ENCODE data around the gene TCF7L1. TPM values are rescaled to one million over a fixed set of nuclear protein-coding genes. Genes with fewer than 3 reads are reported as not detected.
A peak's percentile ranks its signal among the peaks of the same experiment; 100 is the strongest.
"Not testable (repeated sequence)": the region's sequence is repeated elsewhere in the genome, so short reads cannot be mapped to it uniquely, and the experiment has no call there.

The TCF7L1 gene
- total RNA-seq, 2 donors from 2014 or later: 2.0 to 3.9 TPM

GRCh38 chr2:85129861-85130260 lies 3.3 kb upstream of the TCF7L1 start:
- intact Hi-C loops (cut with DNase I, micrococcal nuclease): loop anchor here in 1 of 2 donors (5.0 kb wide), 1 partner anchor 157 kb away; no protein-coding TSS in a partner anchor

GRCh38 chr2:85130407-85130806 lies 2.8 kb upstream of the TCF7L1 start:
- DNase-seq (no peak), ATAC-seq (no peak)
- intact Hi-C loops (cut with DNase I, micrococcal nuclease): loop anchor here in 1 of 2 donors (5.0 kb wide), 1 partner anchor 157 kb away; no protein-coding TSS in a partner anchor

More at GRCh38 chr2:85129861-85130260, 3.3 kb upstream of the TCF7L1 start:
- DNase-seq (no peak), ATAC-seq (no peak)

- no peak for ATAC-seq
- DNase-seq: no peak
- intact Hi-C loops (cut with DNase I, micrococcal nuclease): loop anchor here in 1 of 2 donors (5.0 kb wide), 1 partner anchor 156 kb away; no protein-coding TSS in a partner anchor
Observed at GRCh38 chr2:85131116-85131515, 2.1 kb upstream of the TCF7L1 start.

GRCh38 chr2:85132397-85132796 lies 795 bp upstream of the TCF7L1 start:
- ATAC-seq (no peak), DNase-seq (peak in 1 of 2 donors; percentile 8)
- intact Hi-C loops (cut with DNase I, micrococcal nuclease): loop anchor here in 1 of 2 donors (5.0 kb wide), 1 partner anchor 155 kb away; no protein-coding TSS in a partner anchor

GRCh38 chr2:85133751-85134254 lies 611 bp downstream of the TCF7L1 start:
- ATAC-seq (no peak), DNase-seq (peak in 1 of 2 donors; percentile 28)
- intact Hi-C loops (cut with DNase I, micrococcal nuclease): loop anchor here in 1 of 2 donors (5.0 kb wide), 1 partner anchor 153 kb away; no protein-coding TSS in a partner anchor

- intact Hi-C loops (cut with DNase I, micrococcal nuclease): loop anchor here in 1 of 2 donors (5.0 kb wide), 1 partner anchor 153 kb away; no protein-coding TSS in a partner anchor
- ATAC-seq (peak; percentile 37), DNase-seq (peak in 1 of 2 donors; percentile 15)
Observed at GRCh38 chr2:85134255-85134895, 1.2 kb downstream of the TCF7L1 start.

- no peak for DNase-seq
- ATAC-seq: no peak
- intact Hi-C loops (cut with DNase I, micrococcal nuclease): loop anchor here in 1 of 2 donors (5.0 kb wide), 1 partner anchor 152 kb away; no protein-coding TSS in a partner anchor
Observed at GRCh38 chr2:85134896-85135659, 1.9 kb downstream of the TCF7L1 start.

- ATAC-seq (no peak), DNase-seq (no peak)
- intact Hi-C loops (cut with DNase I, micrococcal nuclease): no loop called here
Observed at GRCh38 chr2:85135660-85135914, 2.4 kb downstream of the TCF7L1 start.

- intact Hi-C loops (cut with DNase I, micrococcal nuclease): no loop called here
- no peak for DNase-seq
- no peak for ATAC-seq
Observed at GRCh38 chr2:85137156-85137555, 4.0 kb downstream of the TCF7L1 start.

GRCh38 chr2:85143463-85144082 lies 10.4 kb downstream of the TCF7L1 start:
- DNase-seq (no peak), ATAC-seq (peak; percentile 30)
- intact Hi-C loops (cut with DNase I, micrococcal nuclease): loop anchor here in 1 of 2 donors (5.0 kb wide), 1 partner anchor 139 kb away; no protein-coding TSS in a partner anchor

GRCh38 chr2:85145116-85145820 lies 12.1 kb downstream of the TCF7L1 start:
- ATAC-seq: no peak
- DNase-seq: no peak
- intact Hi-C loops (cut with DNase I, micrococcal nuclease): no loop called here

GRCh38 chr2:85148190-85148589 lies 15.0 kb downstream of the TCF7L1 start:
- intact Hi-C loops (cut with DNase I, micrococcal nuclease): no loop called here
- DNase-seq (no peak), ATAC-seq (no peak)

- no peak for DNase-seq
- intact Hi-C loops (cut with DNase I, micrococcal nuclease): no loop called here
- ATAC-seq: no peak
Observed at GRCh38 chr2:85151026-85151425, 17.8 kb downstream of the TCF7L1 start.

- DNase-seq (no peak), ATAC-seq (no peak)
- intact Hi-C loops (cut with DNase I, micrococcal nuclease): no loop called here
Observed at GRCh38 chr2:85152895-85153294, 19.7 kb downstream of the TCF7L1 start.

- ATAC-seq: no peak
- intact Hi-C loops (cut with DNase I, micrococcal nuclease): no loop called here
- no peak for DNase-seq
Observed at GRCh38 chr2:85154048-85154753, 21.0 kb downstream of the TCF7L1 start.

GRCh38 chr2:85155082-85155481 lies 21.9 kb downstream of the TCF7L1 start:
- ATAC-seq; DNase-seq; intact Hi-C loops (cut with DNase I, micrococcal nuclease): not testable (repeated sequence)

GRCh38 chr2:85156153-85156552 lies 23.0 kb downstream of the TCF7L1 start:
- intact Hi-C loops (cut with DNase I, micrococcal nuclease): no loop called here
- ATAC-seq: no peak
- no peak for DNase-seq

GRCh38 chr2:85156619-85157018 lies 23.4 kb downstream of the TCF7L1 start:
- no peak for DNase-seq
- intact Hi-C loops (cut with DNase I, micrococcal nuclease): no loop called here
- no peak for ATAC-seq
